DND-41 (cell line): ENCODE data around the gene TCIRG1.

Experiments used
- EZH2 ChIP-seq: IDR thresholded peaks from 3 replicates; pipeline ENCODE4 v1.6.1; 2012; ENCODE audit warnings: borderline replicate concordance, low read depth, mild to moderate bottlenecking, moderate library complexity, low read length, inconsistent platforms; ENCODE audit not compliant: severe bottlenecking
- TF ChIP-seq, protein P1 (sequence below): IDR thresholded peaks from 2 replicates; pipeline ENCODE4 v1.5.1; 2012; ENCODE audit warnings: borderline replicate concordance, low read length, moderate library complexity, mild to moderate bottlenecking; ENCODE audit not compliant: poor library complexity, severe bottlenecking; ENCODE audit errors: extremely low read depth

GRCh38 chr11:68026391-68027105 is 12.3 kb upstream of the TCIRG1 start:
- TF ChIP-seq, protein P1, sequence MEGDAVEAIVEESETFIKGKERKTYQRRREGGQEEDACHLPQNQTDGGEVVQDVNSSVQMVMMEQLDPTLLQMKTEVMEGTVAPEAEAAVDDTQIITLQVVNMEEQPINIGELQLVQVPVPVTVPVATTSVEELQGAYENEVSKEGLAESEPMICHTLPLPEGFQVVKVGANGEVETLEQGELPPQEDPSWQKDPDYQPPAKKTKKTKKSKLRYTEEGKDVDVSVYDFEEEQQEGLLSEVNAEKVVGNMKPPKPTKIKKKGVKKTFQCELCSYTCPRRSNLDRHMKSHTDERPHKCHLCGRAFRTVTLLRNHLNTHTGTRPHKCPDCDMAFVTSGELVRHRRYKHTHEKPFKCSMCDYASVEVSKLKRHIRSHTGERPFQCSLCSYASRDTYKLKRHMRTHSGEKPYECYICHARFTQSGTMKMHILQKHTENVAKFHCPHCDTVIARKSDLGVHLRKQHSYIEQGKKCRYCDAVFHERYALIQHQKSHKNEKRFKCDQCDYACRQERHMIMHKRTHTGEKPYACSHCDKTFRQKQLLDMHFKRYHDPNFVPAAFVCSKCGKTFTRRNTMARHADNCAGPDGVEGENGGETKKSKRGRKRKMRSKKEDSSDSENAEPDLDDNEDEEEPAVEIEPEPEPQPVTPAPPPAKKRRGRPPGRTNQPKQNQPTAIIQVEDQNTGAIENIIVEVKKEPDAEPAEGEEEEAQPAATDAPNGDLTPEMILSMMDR: no peak
- no peak for TF ChIP-seq EZH2
